ENCODE results near the gene KRT17. TPM values are rescaled to one million over a fixed set of nuclear protein-coding genes. Genes with fewer than 3 reads are reported as not detected.
"Not testable (repeated sequence)": the region's sequence is repeated elsewhere in the genome, so short reads cannot be mapped to it uniquely, and the experiment has no call there.

Gene KRT17
- total RNA-seq, 4 donors from 2014 or later, result 0.58 to 5.6 (median 1.2) TPM; not detected in 1

DNA sequence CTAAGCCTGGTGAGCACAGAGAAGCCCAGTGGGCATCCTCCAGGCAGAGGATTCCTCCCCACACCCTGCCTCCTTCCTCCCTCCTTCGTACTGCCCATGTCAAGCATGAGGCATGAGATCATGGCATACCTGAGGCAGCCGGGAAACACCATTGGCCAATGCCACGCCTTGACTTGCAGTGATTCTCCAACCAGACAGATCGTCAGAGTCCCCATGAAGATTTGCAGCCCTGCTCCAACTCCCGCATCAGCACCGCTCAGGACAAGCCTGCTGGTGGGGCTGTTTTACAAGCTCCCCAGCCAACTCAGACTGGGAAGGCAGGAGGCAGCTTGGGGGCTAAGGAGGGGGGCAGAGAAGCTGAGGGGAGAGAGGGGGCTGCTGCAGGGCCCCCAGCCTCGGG, 8.9 kb downstream of the KRT17 start:
- H3K4me1 ChIP-seq, result no peaks in the 10 kb centered on the region
- H3K36me3 ChIP-seq, result no peaks in the 10 kb centered on the region
- H3K27ac ChIP-seq (replicated peaks in 1 of 4), result no peak overlapping the region
- WGBS, result 46% methylated on average over 4 of the region's 7 CpGs
- TF ChIP-seq EP300 (IDR thresholded peaks at IDR 0.05) (no peak), POLR2A (IDR thresholded peaks at IDR 0.05; ENCODE audit: low read depth) (no peak), POLR2AphosphoS5 (IDR thresholded peaks at IDR 0.05) (no peak)
- TF ChIP-seq, protein P1, sequence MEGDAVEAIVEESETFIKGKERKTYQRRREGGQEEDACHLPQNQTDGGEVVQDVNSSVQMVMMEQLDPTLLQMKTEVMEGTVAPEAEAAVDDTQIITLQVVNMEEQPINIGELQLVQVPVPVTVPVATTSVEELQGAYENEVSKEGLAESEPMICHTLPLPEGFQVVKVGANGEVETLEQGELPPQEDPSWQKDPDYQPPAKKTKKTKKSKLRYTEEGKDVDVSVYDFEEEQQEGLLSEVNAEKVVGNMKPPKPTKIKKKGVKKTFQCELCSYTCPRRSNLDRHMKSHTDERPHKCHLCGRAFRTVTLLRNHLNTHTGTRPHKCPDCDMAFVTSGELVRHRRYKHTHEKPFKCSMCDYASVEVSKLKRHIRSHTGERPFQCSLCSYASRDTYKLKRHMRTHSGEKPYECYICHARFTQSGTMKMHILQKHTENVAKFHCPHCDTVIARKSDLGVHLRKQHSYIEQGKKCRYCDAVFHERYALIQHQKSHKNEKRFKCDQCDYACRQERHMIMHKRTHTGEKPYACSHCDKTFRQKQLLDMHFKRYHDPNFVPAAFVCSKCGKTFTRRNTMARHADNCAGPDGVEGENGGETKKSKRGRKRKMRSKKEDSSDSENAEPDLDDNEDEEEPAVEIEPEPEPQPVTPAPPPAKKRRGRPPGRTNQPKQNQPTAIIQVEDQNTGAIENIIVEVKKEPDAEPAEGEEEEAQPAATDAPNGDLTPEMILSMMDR (IDR thresholded peaks at IDR 0.05), result no peak
- peaks cover 0 to 85% (median 0%) of the 10 kb centered on the region in 4 donors for H3K27me3 ChIP-seq
- intact Hi-C loops (cut with DNase I), result no loop called here
- H3K9me3 ChIP-seq, result no peaks in the 10 kb centered on the region
- H3K4me3 ChIP-seq, result no peak overlapping the region
- no peak for DNase-seq (ENCODE audit: extremely low spot score)

DNA sequence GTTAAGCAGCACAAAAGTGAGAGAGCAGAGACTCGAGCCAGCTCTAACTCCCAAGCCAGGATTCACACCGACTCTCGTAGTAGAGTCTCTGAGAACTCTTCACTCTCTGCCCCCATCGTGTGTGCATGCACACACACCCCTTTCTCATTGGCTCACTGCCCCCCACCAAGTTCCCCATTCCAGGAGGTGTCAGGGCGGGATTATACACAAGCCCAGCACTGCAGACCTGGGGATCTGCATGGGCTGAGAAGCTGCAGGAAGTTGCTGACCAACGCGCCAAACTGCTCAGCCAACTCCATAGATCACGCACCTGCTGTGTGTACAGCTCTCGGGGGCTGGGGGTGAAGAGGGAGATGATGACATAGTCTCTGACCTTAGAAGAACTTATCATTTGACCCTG, 9.6 kb downstream of the KRT17 start:
- WGBS, result 61% methylated on average over 8 of the region's 9 CpGs
- H3K9me3 ChIP-seq; intact Hi-C loops (cut with DNase I); H3K36me3 ChIP-seq; H3K27ac ChIP-seq (replicated peaks in 1 of 4); DNase-seq (ENCODE audit: extremely low spot score); H3K4me3 ChIP-seq; H3K4me1 ChIP-seq: not testable (repeated sequence)
- peaks cover 0 to 92% (median 0%) of the 10 kb centered on the region in 4 donors for H3K27me3 ChIP-seq

DNA sequence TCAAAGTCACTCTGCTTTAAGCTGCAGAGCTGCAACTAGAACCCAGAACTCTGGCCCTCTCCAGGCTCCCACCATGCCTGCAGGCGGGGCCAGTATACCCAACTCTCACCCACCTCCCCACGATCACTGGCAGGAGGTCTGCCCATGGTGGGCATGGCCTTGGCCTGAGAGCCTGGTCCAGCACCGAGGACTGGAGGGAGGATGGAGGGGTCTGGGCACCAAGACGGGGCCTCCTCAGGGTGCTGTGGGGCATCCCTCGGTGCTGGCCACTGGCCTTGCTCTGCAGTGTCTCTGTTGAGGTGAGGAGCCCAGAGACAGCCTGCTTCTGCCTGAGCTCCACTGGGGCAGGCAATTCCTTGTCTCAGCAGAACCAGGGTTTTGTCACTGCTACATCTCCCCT, 10.3 kb downstream of the KRT17 start:
- TF ChIP-seq POLR2AphosphoS5 (IDR thresholded peaks at IDR 0.05), result no peak
- DNase-seq (ENCODE audit: extremely low spot score), result no peak
- Histone ChIP-seq H3K4me1 (no peaks in the 10 kb centered on the region), H3K4me3 (no peak overlapping the region), H3K27ac (replicated peaks in 1 of 4) (no peak overlapping the region), H3K36me3 (no peaks in the 10 kb centered on the region), H3K9me3 (no peaks in the 10 kb centered on the region), H3K27me3 (peaks cover 0 to 88% (median 0%) of the 10 kb centered on the region in 4 donors)
- intact Hi-C loops (cut with DNase I), result no loop called here
- WGBS, result 100% methylated on average over 5 of the region's 5 CpGs

DNA sequence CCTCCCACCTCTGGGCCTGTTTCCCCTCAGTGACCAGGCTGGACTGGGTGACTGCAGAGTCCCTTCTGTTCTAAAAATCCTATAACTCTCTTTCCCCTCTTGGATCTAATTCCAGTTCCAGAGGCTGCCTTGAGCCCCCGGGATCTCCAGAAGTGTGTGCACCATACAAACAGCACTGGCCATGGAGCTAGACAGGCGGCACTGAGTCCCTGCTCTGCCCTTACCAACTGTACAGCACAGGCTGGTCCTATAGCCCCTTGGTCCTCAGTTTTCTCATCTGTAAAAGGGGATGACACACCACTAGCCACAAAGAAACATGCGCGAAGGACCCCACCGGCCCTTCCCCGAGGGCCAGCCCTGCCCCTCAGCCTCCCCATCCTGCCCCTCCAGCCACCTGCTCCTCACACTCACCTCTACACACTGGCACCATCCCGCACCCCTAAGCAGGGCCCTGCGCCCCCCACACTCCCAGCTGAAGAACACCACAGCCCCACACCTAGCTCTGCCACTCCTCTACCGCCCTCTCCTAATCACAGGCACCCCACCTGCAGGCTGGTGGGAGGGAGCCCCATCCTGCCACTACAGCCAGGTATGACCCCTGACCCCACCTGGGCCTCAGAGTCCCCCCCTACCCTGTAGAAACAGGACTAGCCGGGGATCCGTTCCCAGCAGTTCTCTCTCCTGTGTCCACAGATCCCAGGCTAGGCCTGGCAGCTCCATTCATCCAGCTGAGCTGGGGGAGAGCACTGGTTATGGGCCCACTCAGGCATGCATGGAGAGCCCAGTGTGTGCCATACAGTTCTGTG, 10.9 kb downstream of the KRT17 start:
- Histone ChIP-seq H3K27ac (replicated peaks in 1 of 4) (no peak overlapping the region), H3K4me3 (no peak overlapping the region), H3K36me3 (no peaks in the 10 kb centered on the region), H3K9me3 (no peaks in the 10 kb centered on the region), H3K4me1 (no peaks in the 10 kb centered on the region), H3K27me3 (peaks cover 0 to 82% (median 0%) of the 10 kb centered on the region in 4 donors)
- intact Hi-C loops (cut with DNase I), result no loop called here
- TF ChIP-seq POLR2AphosphoS5 (IDR thresholded peaks at IDR 0.05) (no peak), EP300 (IDR thresholded peaks at IDR 0.05) (no peak), POLR2A (IDR thresholded peaks at IDR 0.05; ENCODE audit: low read depth) (no peak)
- TF ChIP-seq, protein P1 (IDR thresholded peaks at IDR 0.05), result no peak
- DNase-seq (ENCODE audit: extremely low spot score), result no peak
- 82% methylated on average over 11 of the region's 11 CpGs for WGBS

DNA sequence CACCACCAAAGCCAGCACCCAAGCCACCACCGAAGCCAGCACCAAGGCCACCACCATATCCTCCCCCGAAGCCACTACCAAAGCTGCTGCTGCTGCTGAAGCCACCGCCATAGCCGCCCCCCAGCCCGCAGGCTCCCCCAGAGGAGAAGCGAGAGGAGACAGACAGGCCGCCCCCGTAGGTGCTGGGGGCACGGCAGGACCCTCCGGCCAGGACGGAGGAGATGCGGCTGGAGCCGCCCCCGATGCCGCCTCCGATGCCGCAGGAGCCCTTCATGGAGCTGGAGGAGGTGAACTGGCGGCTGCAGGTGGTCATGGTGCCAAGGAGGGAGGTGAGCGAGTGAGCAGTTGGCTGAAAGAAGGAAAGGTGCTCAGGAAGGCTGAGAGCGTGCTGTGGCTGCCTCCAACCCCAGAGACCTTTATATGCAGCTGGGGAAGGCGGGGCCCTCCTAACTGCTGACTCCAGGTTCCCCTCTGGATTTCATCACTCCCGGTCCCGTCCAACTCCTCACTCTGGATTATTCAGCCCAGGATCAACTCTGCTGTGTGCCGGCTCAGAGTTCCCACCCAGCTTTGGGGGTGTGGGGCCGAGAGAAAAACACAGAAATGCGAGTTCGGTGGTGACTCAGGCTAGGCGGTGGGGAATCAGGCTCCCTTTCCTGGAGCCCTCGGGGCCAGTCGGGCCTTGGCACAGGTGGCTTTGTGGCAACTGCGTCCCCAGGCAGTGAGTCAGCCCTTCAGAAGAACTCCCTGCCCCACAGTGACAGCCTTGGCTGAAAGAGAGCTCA, 11.8 kb downstream of the KRT17 start, which contains the start of gene KRT16:
KRT16 (minus strand) TSS at position 392 of the 785 bp plus-strand sequence; CDS start at position 313, 79 bp downstream.
- H3K9me3 ChIP-seq; DNase-seq (ENCODE audit: extremely low spot score); H3K4me1 ChIP-seq; intact Hi-C loops (cut with DNase I); H3K4me3 ChIP-seq; H3K27ac ChIP-seq (replicated peaks in 1 of 4); H3K36me3 ChIP-seq: not testable (repeated sequence)
- H3K27me3 ChIP-seq, result peaks cover 0 to 73% (median 0%) of the 10 kb centered on the region in 4 donors
- 85% methylated on average over 15 of the region's 31 CpGs for WGBS

DNA sequence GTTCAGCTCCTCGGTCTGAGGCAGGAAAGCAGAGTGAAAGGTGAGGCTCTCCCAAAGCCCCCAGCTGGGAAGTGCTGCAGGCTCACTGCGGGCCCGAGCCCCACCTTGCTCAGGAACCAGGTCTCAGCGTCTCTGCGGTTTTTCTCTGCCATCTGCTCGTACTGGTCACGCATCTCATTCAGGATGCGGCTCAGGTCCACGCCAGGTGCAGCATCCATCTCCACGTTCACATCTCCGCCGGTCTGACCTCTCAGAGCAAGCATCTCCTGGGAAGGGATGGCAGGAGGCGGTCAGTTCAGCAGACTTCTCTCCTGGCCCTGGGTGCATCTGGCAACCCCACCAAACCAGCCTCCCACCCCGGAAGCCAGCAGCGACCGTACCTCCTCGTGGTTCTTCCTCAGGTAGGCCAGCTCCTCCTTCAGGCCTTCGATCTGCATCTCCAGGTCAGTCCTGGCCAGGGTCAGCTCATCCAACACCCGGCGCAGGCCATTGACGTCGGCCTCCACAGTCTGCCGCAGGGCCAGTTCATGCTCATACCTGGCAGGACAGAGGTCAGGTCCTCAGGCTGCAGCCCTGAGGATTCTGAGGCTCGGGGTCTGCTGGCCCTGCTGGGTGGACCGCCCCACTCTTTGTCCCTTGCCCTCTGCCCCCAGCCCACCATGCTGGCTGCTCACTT, 13.3 kb downstream of the KRT17 start:
- DNase-seq (ENCODE audit: extremely low spot score), result no peak
- 95% methylated on average over 23 of the region's 25 CpGs for WGBS

DNA sequence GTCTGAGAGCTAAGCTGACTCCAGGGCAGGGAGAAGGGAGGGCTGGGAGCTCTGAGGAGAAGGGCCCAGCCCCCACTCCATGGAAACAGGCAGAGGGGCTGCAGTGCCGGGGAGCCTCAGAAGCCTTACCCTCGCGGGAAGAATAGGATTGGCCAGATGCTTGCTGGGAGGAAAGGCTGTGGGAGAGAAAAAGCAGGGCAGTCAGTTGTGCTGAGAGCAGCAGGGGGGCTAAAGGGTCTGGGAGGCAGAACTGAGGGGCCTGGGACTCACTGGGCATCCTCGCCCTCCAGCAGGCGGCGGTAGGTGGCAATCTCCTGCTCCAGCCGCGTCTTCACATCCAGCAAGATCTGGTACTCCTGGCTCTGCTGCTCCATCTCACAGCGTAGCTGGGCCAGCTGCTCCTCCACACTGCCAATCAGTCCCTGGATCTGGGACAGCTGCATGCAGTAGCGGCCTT, 14.3 kb downstream of the KRT17 start:
- 37% methylated on average over 8 of the region's 10 CpGs for WGBS
- DNase-seq (ENCODE audit: extremely low spot score), result not testable (repeated sequence)

More for the DNA sequence above, 13.3 kb downstream of the KRT17 start:
- Histone ChIP-seq H3K4me3 (no peak overlapping the region), H3K27me3 (peaks cover 0 to 58% (median 0%) of the 10 kb centered on the region in 4 donors), H3K9me3 (peaks cover 0 to 14% (median 7%) of the 10 kb centered on the region in 4 donors), H3K36me3 (no peaks in the 10 kb centered on the region), H3K4me1 (no peaks in the 10 kb centered on the region), H3K27ac (replicated peaks in 1 of 4) (no peak overlapping the region)
- intact Hi-C loops (cut with DNase I), result no loop called here
- no peak for TF ChIP-seq EP300 (IDR thresholded peaks at IDR 0.05)
- TF ChIP-seq POLR2AphosphoS5 (IDR thresholded peaks at IDR 0.05), result no peak
- TF ChIP-seq POLR2A (IDR thresholded peaks at IDR 0.05; ENCODE audit: low read depth), result no peak
- TF ChIP-seq, protein P1 (IDR thresholded peaks at IDR 0.05), result no peak

DNA sequence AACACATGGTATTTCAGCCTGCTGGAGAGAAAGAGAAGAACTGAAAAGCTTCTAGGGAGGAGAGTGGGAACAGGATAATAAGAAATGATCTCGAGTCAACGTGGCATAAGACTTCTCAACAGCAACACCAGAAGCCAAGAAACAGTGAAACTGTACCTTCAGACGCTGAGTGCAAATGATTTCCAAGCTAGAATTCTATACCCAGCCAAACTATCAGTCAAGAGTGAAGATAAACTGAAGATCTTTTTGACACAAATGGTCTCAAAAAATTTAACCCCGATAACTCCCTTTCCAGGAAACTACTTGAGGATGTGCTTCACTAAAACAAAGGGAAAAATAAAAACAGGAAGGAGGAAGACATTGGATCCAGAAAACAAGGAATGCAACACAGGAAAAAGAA, 17.4 kb downstream of the KRT17 start:
- DNase-seq (ENCODE audit: extremely low spot score); intact Hi-C loops (cut with DNase I); H3K36me3 ChIP-seq; H3K27ac ChIP-seq (replicated peaks in 1 of 4); H3K4me3 ChIP-seq; H3K4me1 ChIP-seq: not testable (repeated sequence)
- Histone ChIP-seq H3K27me3 (peaks cover 0 to 30% (median 0%) of the 10 kb centered on the region in 4 donors), H3K9me3 (peaks cover 0 to 19% (median 7%) of the 10 kb centered on the region in 4 donors)
- WGBS, result 68% methylated on average over 4 of the region's 4 CpGs

More for the DNA sequence above, 14.3 kb downstream of the KRT17 start:
- H3K36me3 ChIP-seq; intact Hi-C loops (cut with DNase I); H3K4me1 ChIP-seq; H3K4me3 ChIP-seq; H3K27ac ChIP-seq (replicated peaks in 1 of 4): not testable (repeated sequence)
- Histone ChIP-seq H3K27me3 (peaks cover 0 to 54% (median 0%) of the 10 kb centered on the region in 4 donors), H3K9me3 (peaks cover 0 to 19% (median 7%) of the 10 kb centered on the region in 4 donors)
